ENCODE results near the gene RNF149.

RNF149 gene

GRCh38 chr2:101307950-101308431 lies 510 bp downstream of the RNF149 start:
- Histone ChIP-seq H3F3A (ENCODE audit: insufficient read depth, low read length) (no peaks in the 10 kb centered on the region), H3K4me2 (ENCODE audit: low read length) (peak overlapping the region; percentile 68), H3K9ac (ENCODE audit: low read length) (peak overlapping the region; percentile 77), H3K4me3 (ENCODE audit: low read depth, low read length, poor library complexity, severe bottlenecking) (peak overlapping the region; percentile 75), H2AFZ (ENCODE audit: low read length) (no peak overlapping the region), H3K79me2 (ENCODE audit: insufficient read depth, low read length) (no peaks in the 10 kb centered on the region), H4K20me1 (ENCODE audit: insufficient read depth, low read length) (no peaks in the 10 kb centered on the region), H3K9me3 (ENCODE audit: low read length) (no peaks in the 10 kb centered on the region), H3K36me3 (ENCODE audit: insufficient read depth, low read length) (no peaks in the 10 kb centered on the region), H3K27me3 (ENCODE audit: insufficient read depth, low read length) (no peaks in the 10 kb centered on the region), H3K9me2 (ENCODE audit: low read depth, low read length) (no peaks in the 10 kb centered on the region), H3K4me1 (ENCODE audit: insufficient read depth, low read length, severe bottlenecking) (peaks cover 52% of the 10 kb centered on the region), H3K27ac (ENCODE audit: low read depth, low read length, poor library complexity, severe bottlenecking) (no peak overlapping the region)
- TF ChIP-seq CTCF (IDR thresholded peaks at IDR 0.05; ENCODE audit: low read length) = no peak

- H3K9ac ChIP-seq (ENCODE audit: low read length) = peak overlapping the region; percentile 77
- no peaks in the 10 kb centered on the region for H3K9me2 ChIP-seq (ENCODE audit: low read depth, low read length)
- no peaks in the 10 kb centered on the region for H3K27me3 ChIP-seq (ENCODE audit: insufficient read depth, low read length)
- H3K9me3 ChIP-seq (ENCODE audit: low read length) = no peaks in the 10 kb centered on the region
- no peaks in the 10 kb centered on the region for H3F3A ChIP-seq (ENCODE audit: insufficient read depth, low read length)
- H3K4me1 ChIP-seq (ENCODE audit: insufficient read depth, low read length, severe bottlenecking) = peaks cover 52% of the 10 kb centered on the region
- peak overlapping the region; percentile 75 for H3K4me3 ChIP-seq (ENCODE audit: low read depth, low read length, poor library complexity, severe bottlenecking)
- H4K20me1 ChIP-seq (ENCODE audit: insufficient read depth, low read length) = no peaks in the 10 kb centered on the region
- peak overlapping the region; percentile 74 for H3K27ac ChIP-seq (ENCODE audit: low read depth, low read length, poor library complexity, severe bottlenecking)
- TF ChIP-seq EZH2 (IDR thresholded peaks at IDR 0.05; ENCODE audit: borderline replicate concordance, low read length) = no peak
- no peak for TF ChIP-seq CTCF (IDR thresholded peaks at IDR 0.05; ENCODE audit: low read length)
- H3K4me2 ChIP-seq (ENCODE audit: low read length) = peak overlapping the region; percentile 68
- no peaks in the 10 kb centered on the region for H3K79me2 ChIP-seq (ENCODE audit: insufficient read depth, low read length)
- H2AFZ ChIP-seq (ENCODE audit: low read length) = no peak overlapping the region
- no peaks in the 10 kb centered on the region for H3K36me3 ChIP-seq (ENCODE audit: insufficient read depth, low read length)
Measured at GRCh38 chr2:101307503-101307902, 998 bp downstream of the RNF149 start.

- H3K9ac ChIP-seq (ENCODE audit: low read length) = peak overlapping the region; percentile 51
- peak overlapping the region; percentile 74 for H3K27ac ChIP-seq (ENCODE audit: low read depth, low read length, poor library complexity, severe bottlenecking)
- peaks cover 47% of the 10 kb centered on the region for H3K4me1 ChIP-seq (ENCODE audit: insufficient read depth, low read length, severe bottlenecking)
- H4K20me1 ChIP-seq (ENCODE audit: insufficient read depth, low read length) = no peaks in the 10 kb centered on the region
- H3K36me3 ChIP-seq (ENCODE audit: insufficient read depth, low read length) = peaks cover 8% of the 10 kb centered on the region; the same call in 1 of the 2 replicates
- no peaks in the 10 kb centered on the region for H3F3A ChIP-seq (ENCODE audit: insufficient read depth, low read length)
- H3K9me2 ChIP-seq (ENCODE audit: low read depth, low read length) = no peaks in the 10 kb centered on the region
- H2AFZ ChIP-seq (ENCODE audit: low read length) = no peak overlapping the region
- TF ChIP-seq CTCF (IDR thresholded peaks at IDR 0.05; ENCODE audit: low read length) = no peak
- no peak for TF ChIP-seq EZH2 (IDR thresholded peaks at IDR 0.05; ENCODE audit: borderline replicate concordance, low read length)
- H3K4me2 ChIP-seq (ENCODE audit: low read length) = peak overlapping the region; percentile 68
- H3K4me3 ChIP-seq (ENCODE audit: low read depth, low read length, poor library complexity, severe bottlenecking) = peak overlapping the region; percentile 75
- H3K27me3 ChIP-seq (ENCODE audit: insufficient read depth, low read length) = no peaks in the 10 kb centered on the region
- no peaks in the 10 kb centered on the region for H3K79me2 ChIP-seq (ENCODE audit: insufficient read depth, low read length)
- no peaks in the 10 kb centered on the region for H3K9me3 ChIP-seq (ENCODE audit: low read length)
Measured at GRCh38 chr2:101306410-101306809, 2.1 kb downstream of the RNF149 start.
